AG09309 (cell line): ENCODE measurements around the gene MCC.

Experiments used
- DNase-seq: peaks from one replicate; pipeline ENCODE4 v3.0.0-alpha.2; 2010; ENCODE audit warnings: low read depth
- H3K4me3 ChIP-seq: 2 replicates; pipeline ENCODE4 v1.5.1; 2011; ENCODE audit warnings: mild to moderate bottlenecking, low read depth, low read length, moderate library complexity; ENCODE audit not compliant: control insufficient read depth
- TF ChIP-seq, protein P1 (sequence below): IDR thresholded peaks from 2 replicates; pipeline ENCODE4 v1.5.1; 2011; ENCODE audit warnings: mild to moderate bottlenecking, low read depth, low read length, inconsistent platforms; ENCODE audit not compliant: insufficient read depth, control insufficient read depth; ENCODE audit errors: missing control alignments

The MCC gene

DNA sequence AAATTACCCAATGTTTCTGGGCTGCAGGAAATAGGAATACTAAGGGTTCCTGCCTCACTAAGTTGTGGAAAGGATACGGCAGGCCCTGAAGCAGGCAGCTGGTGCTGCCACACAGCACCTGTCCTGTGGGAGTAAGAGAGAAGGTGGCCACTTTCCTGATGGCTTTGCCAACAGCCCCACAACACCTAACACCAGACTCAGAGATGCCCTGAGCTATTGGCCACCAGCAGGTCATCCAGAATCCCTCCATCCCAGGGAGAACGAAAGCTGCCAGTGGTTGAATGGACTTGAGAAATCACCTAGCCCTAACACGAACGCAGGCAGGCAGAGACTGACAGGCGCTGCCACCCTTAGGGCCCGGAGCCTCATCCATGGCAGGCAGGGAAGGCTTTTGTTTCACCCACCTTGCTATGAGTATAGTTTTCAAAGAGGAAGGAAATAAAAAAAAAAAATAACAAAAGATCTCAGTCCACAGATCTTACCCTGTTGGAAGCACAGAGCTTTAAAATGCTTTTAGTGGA, 429.5 kb downstream of the MCC start:
- H3K4me3 ChIP-seq: no peak overlapping the region
- DNase-seq: no peak
- TF ChIP-seq, protein P1, sequence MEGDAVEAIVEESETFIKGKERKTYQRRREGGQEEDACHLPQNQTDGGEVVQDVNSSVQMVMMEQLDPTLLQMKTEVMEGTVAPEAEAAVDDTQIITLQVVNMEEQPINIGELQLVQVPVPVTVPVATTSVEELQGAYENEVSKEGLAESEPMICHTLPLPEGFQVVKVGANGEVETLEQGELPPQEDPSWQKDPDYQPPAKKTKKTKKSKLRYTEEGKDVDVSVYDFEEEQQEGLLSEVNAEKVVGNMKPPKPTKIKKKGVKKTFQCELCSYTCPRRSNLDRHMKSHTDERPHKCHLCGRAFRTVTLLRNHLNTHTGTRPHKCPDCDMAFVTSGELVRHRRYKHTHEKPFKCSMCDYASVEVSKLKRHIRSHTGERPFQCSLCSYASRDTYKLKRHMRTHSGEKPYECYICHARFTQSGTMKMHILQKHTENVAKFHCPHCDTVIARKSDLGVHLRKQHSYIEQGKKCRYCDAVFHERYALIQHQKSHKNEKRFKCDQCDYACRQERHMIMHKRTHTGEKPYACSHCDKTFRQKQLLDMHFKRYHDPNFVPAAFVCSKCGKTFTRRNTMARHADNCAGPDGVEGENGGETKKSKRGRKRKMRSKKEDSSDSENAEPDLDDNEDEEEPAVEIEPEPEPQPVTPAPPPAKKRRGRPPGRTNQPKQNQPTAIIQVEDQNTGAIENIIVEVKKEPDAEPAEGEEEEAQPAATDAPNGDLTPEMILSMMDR: no peak

DNA sequence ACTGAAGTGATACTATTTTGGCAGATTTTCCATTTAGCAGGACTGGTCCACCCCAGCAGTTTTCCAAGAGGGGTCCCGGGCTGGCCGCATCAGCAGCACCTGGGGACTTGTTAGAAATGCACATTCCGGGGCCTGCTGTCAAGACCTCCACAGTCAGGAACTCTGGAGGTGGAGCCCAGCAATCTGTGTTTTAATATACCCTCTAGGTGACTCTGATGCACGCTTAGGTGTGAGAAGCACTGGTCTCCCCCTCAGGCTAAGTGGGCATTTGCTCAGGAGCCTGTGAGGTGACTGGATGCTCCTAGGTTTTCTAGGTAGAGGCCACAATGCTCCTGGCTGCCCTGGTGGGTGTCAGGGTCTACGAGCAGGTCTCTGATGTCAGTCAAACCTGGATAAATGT, 430.0 kb downstream of the MCC start:
- TF ChIP-seq, protein P1: no peak
- H3K4me3 ChIP-seq: no peak overlapping the region
- no peak for DNase-seq

DNA sequence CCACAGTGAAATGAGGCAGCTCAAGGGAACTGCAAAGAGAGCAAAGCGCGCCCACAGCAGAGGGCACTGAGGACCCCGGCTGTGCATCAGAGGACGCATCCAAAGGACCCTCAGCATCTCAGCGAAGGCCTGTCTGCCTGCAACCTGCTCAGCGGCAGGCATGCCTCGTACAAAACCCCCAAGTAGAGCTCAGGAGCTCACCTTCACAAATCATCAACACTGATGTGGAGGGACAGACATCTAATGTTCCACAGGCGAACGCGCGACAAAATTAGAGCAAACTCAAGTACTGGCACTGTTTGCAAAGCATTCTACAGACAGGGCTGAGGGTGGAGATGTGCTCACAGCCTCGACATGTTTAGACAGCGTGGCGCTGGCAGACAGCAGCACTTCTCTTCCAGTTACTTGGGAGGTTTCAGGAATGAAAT, 430.7 kb downstream of the MCC start:
- H3K4me3 ChIP-seq: no peak overlapping the region
- no peak for DNase-seq
- TF ChIP-seq, protein P1: no peak

DNA sequence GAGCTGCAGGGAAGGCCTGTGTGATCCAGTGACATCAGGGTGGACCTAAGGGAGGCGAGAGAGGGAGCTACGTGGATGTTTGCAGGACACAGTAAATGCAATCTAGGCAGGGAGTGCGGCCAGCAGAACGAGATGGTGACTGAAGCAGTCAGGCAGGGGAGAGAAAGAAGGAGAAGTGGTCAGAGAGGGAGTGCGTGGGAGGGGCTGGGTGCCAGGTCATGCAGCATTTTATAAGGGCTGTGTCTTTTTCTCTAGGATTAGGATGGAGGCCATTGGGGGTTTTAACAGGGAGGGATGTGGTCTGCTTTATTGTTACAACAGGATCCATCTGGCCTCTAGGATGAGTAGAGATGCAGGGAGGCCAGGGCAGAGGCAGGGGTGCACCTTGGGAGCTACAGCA, 431.3 kb downstream of the MCC start:
- TF ChIP-seq, protein P1: no peak
- no peak overlapping the region for H3K4me3 ChIP-seq
- no peak for DNase-seq

DNA sequence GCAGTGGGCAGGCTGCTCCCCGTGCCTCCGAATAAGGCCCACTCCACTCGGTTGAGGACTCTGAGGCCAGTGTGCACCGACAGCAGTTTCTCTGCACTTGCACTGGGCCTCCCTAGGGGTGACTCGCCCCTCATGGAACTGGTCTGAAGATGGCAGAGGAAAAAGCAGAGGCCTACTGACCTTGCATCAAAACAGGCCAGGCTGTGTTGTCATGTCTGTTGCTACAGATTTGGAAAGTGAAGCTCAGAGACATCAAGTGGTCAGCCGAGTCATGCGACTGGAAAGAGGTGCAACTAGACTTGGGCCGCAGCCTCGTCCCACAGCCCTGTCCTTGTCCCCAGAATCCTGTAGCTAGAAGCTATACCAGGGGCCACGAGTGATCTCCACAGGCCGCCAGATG, 433.4 kb downstream of the MCC start:
- no peak overlapping the region for H3K4me3 ChIP-seq
- DNase-seq: no peak
- TF ChIP-seq, protein P1: no peak

DNA sequence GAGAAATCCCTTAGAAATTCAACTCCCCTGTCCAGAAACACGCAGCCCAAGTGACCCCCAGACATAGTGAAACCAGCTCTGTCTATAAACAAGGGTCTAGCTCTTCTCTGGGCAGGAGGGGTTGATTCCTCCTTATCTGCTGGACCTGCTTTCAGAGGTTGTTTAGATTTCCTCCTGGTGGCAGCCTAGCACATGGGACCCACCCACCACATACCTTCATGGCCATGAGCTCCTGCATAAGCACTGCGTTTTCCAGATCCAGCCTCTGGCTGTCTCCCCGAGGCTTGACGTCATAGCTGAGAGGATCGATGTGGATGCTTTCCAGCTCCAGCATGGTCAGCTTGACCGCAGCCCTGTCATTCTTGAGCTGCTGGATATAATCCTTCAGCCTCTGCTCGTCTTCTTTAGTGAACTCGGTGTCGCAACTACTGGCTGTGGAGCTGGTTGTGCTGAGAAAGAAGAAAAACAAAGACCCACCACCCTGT, 434.7 kb downstream of the MCC start:
- TF ChIP-seq, protein P1: no peak
- no peak for DNase-seq
- H3K4me3 ChIP-seq: no peak overlapping the region
